ENCODE measurements around the gene CFH. TPM values are rescaled to one million over a fixed set of nuclear protein-coding genes. Genes with fewer than 3 reads are reported as not detected.
"Not testable (repeated sequence)": the region's sequence is repeated elsewhere in the genome, so short reads cannot be mapped to it uniquely, and the experiment has no call there.

Gene CFH
- total RNA-seq, 2 donors from 2014 or later = 23.5 to 31.5 TPM

DNA sequence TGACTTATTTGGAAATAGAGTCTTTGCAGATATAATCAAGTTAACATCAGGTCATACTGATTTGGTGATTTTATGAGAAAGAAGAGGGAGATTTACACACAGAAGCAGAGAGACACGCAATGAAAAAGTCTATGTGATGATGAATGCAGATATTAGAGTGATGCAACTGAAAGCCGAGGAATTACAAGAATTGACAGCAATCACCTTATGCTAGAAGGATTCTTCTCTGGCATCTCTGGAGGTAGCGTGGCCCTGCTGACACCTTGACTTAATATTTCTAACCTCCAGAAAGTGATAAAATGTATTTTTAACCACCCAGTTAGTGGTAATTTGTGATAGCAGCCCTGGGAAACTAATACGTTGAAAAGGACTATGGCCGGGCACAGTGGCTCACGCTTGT lies 14.2 kb upstream of the CFH start:
- Histone ChIP-seq H3K36me3 (no peaks in the 10 kb centered on the region), H3K4me1 (replicated peaks) (no peaks in the 10 kb centered on the region), H3K27me3 (replicated peaks; ENCODE audit: insufficient read depth) (no peaks in the 10 kb centered on the region), H3K4me3 (no peak overlapping the region), H3K9me3 (no peaks in the 10 kb centered on the region), H3K27ac (no peak overlapping the region)
- TF ChIP-seq, protein P1, sequence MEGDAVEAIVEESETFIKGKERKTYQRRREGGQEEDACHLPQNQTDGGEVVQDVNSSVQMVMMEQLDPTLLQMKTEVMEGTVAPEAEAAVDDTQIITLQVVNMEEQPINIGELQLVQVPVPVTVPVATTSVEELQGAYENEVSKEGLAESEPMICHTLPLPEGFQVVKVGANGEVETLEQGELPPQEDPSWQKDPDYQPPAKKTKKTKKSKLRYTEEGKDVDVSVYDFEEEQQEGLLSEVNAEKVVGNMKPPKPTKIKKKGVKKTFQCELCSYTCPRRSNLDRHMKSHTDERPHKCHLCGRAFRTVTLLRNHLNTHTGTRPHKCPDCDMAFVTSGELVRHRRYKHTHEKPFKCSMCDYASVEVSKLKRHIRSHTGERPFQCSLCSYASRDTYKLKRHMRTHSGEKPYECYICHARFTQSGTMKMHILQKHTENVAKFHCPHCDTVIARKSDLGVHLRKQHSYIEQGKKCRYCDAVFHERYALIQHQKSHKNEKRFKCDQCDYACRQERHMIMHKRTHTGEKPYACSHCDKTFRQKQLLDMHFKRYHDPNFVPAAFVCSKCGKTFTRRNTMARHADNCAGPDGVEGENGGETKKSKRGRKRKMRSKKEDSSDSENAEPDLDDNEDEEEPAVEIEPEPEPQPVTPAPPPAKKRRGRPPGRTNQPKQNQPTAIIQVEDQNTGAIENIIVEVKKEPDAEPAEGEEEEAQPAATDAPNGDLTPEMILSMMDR (IDR thresholded peaks at IDR 0.05) = no peak
- TF ChIP-seq POLR2A (IDR thresholded peaks at IDR 0.05) = no peak
- TF ChIP-seq POLR2AphosphoS5 (IDR thresholded peaks at IDR 0.05) = no peak
- intact Hi-C loops (cut with DNase I) = no loop called here
- no peak for DNase-seq (ENCODE audit: low spot score)
- WGBS = 91% methylated on average over 6 of the region's 6 CpGs

DNA sequence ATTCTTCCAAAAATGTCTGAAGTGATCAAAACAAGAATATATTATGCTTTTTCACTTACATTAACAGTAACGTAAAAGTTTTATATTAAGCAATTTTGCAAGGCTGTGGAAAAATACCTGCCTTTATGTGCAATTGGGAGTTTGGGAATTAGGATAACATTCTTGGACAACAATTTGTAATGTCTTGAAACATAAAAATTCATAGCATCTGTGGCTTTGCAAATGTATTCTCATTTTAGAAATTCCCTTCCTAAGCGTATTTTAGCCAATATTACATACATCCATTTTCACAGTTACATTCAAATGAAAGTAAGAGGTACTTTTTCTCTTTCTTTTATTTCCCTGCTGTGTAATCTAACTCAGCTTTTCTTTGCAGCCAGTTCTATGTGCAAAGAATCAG lies 13.4 kb upstream of the CFH start:
- no peak overlapping the region for H3K4me3 ChIP-seq
- no peaks in the 10 kb centered on the region for H3K9me3 ChIP-seq
- H3K27me3 ChIP-seq (replicated peaks; ENCODE audit: insufficient read depth) = no peaks in the 10 kb centered on the region
- H3K4me1 ChIP-seq (replicated peaks) = no peaks in the 10 kb centered on the region
- intact Hi-C loops (cut with DNase I) = no loop called here
- H3K27ac ChIP-seq = no peak overlapping the region
- TF ChIP-seq, protein P1 (IDR thresholded peaks at IDR 0.05) = no peak
- no peak for TF ChIP-seq POLR2AphosphoS5 (IDR thresholded peaks at IDR 0.05)
- no peak for TF ChIP-seq POLR2A (IDR thresholded peaks at IDR 0.05)
- WGBS = 89% methylated on average over 2 of the region's 2 CpGs
- no peaks in the 10 kb centered on the region for H3K36me3 ChIP-seq
- no peak for DNase-seq (ENCODE audit: low spot score)

DNA sequence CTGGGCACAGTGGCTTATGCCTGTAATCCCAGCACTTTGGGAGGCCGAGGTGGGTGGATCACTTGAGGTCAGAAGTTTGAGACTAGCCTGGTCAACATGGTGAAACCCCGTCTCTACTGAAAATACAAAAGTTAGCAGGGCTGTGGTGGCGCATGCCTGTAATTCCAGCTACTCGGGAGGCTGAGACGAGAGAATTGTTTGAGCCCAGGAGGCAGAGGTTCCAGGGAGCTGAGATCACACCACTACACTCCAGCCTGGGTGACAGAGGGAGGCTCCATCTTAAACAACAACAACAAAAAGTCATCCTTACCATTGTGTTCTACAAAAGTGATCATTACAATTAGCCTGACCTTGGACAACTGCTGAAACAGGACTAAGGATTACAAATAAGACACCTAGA lies 12.6 kb upstream of the CFH start:
- H3K4me3 ChIP-seq; intact Hi-C loops (cut with DNase I); DNase-seq (ENCODE audit: low spot score); H3K27ac ChIP-seq; H3K4me1 ChIP-seq (replicated peaks); H3K27me3 ChIP-seq (replicated peaks; ENCODE audit: insufficient read depth); H3K36me3 ChIP-seq; H3K9me3 ChIP-seq: not testable (repeated sequence)
- 86% methylated on average over 5 of the region's 5 CpGs for WGBS

DNA sequence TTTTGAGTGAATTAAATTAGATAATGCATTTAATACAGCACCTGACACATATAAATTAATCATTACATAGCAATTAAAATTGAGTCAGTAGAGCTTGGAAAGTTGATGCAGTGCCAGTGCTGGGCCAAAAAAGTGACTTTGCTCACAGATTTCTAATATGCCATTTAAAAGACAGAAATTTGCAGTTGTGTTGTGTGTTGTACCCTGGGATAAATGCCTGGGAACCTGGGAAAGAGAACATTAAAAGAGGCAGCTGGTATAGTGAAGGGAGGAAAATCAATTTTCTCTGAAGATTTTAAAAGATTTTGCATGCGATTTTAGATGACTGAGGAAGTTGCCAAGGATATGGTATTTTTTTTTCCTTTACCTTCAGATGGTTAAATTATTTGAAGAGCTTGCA lies 10.9 kb upstream of the CFH start:
- DNase-seq (ENCODE audit: low spot score) = no peak
- WGBS = 96% methylated on average over 1 of the region's 1 CpG
- H3K4me1 ChIP-seq (replicated peaks) = no peaks in the 10 kb centered on the region
- no peaks in the 10 kb centered on the region for H3K9me3 ChIP-seq
- H3K36me3 ChIP-seq = no peaks in the 10 kb centered on the region
- H3K27me3 ChIP-seq (replicated peaks; ENCODE audit: insufficient read depth) = no peaks in the 10 kb centered on the region
- TF ChIP-seq, protein P1 (IDR thresholded peaks at IDR 0.05) = no peak
- no peak for TF ChIP-seq POLR2AphosphoS5 (IDR thresholded peaks at IDR 0.05)
- intact Hi-C loops (cut with DNase I) = no loop called here
- no peak overlapping the region for H3K27ac ChIP-seq
- H3K4me3 ChIP-seq = no peak overlapping the region

DNA sequence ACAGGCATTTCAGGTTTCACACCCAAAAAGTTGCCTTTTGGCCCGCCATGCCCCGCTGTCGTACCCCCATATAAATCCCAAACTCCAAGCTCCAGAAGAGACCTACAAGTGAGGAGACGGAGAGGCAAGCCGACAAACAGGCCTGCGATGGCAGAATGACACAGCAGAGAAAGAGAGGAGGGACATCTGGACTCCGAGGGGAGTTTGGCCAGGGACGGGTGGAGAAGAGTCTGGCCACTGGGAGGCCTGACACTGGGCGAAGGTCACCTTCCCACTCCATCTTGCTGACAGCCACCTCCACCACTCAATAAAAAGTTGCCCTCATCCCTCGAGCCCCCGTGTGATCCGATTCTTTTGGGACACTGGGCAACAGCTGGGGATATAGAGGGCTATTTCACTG lies 1.9 kb upstream of the CFH start:
- H3K36me3 ChIP-seq = no peaks in the 10 kb centered on the region
- H3K4me3 ChIP-seq = no peak overlapping the region
- H3K27ac ChIP-seq = no peak overlapping the region
- intact Hi-C loops (cut with DNase I) = no loop called here
- H3K27me3 ChIP-seq (replicated peaks; ENCODE audit: insufficient read depth) = no peaks in the 10 kb centered on the region
- no peak for DNase-seq (ENCODE audit: low spot score)
- no peaks in the 10 kb centered on the region for H3K9me3 ChIP-seq
- H3K4me1 ChIP-seq (replicated peaks) = no peaks in the 10 kb centered on the region
- WGBS = 85% methylated on average over 12 of the region's 12 CpGs
- TF ChIP-seq, protein P1 (IDR thresholded peaks at IDR 0.05) = no peak
- TF ChIP-seq POLR2A (IDR thresholded peaks at IDR 0.05) (no peak), POLR2AphosphoS5 (IDR thresholded peaks at IDR 0.05) (no peak)

All from prostate gland (tissue), 2 donors.